Heart right ventricle (tissue), 16 donors: Measurements from ENCODE around the gene EXD3. TPM values are rescaled to one million over a fixed set of nuclear protein-coding genes. Genes with fewer than 3 reads are reported as not detected.

Experiments used
- ATAC-seq, 8 donors: fragments of 200-7000 bp; cut with Tn5 transposase; one replicate each; pipeline ENCODE4 v1.9.1; 2020; ENCODE audit warnings: mild to moderate bottlenecking in 8 of 8, moderate library complexity in 8 of 8, moderate number of reproducible peaks in 1 of 8
- DNase-seq, 2 donors: peaks; one replicate each; pipeline ENCODE4 v3.0.0-alpha.2; 2020
- H3K27ac ChIP-seq, 10 donors: fragments of 200-600 bp; sonication (generic) in 2 of 10; one replicate each; pipeline versions ENCODE4 v1.5.0 to v1.8.0; 2020 to 2022; ENCODE audit warnings: mild to moderate bottlenecking in 3 of 10
- H3K27me3 ChIP-seq, 7 donors: fragments of 200-600 bp; one replicate each; pipeline ENCODE4 v1.8.0; 2021 to 2022; ENCODE audit warnings: mild to moderate bottlenecking in 2 of 7
- H3K36me3 ChIP-seq, 9 donors: fragments of 200-600 bp; sonication (generic) in 1 of 9; one replicate each; pipeline versions ENCODE4 v1.5.0 to v1.8.0; 2020 to 2022; ENCODE audit warnings: mild to moderate bottlenecking in 2 of 9
- H3K4me1 ChIP-seq, 9 donors: fragments of 200-600 bp; sonication (generic) in 1 of 9; one replicate each; pipeline versions ENCODE4 v1.5.0 to v1.8.0; 2020 to 2022; ENCODE audit warnings: mild to moderate bottlenecking in 4 of 9
- H3K4me3 ChIP-seq, 10 donors: fragments of 200-600 bp; sonication (generic) in 2 of 10; one replicate each; pipeline versions ENCODE4 v1.5.0 to v1.8.0; 2020 to 2022; ENCODE audit warnings: mild to moderate bottlenecking in 7 of 10, moderate library complexity in 2 of 10
- H3K9me3 ChIP-seq, 11 donors: fragments of 200-600 bp in 10 of 11; sonication (generic) in 2 of 11; one replicate each; pipeline versions ENCODE4 v1.5.0 to v1.8.0; 2013 to 2022; ENCODE audit warnings: mild to moderate bottlenecking in 2 of 11, control low read depth in 1 of 11, moderate library complexity in 1 of 11
- WGBS, 2 donors: extraction: QIAGEN DNeasy Blood & Tissue Kit; methylation state at CpG; one replicate each; pipeline ENCODE4 v1.1.7; 2013; ENCODE audit warnings: inconsistent platforms in 1 of 2; 5-methylcytosine and 5-hydroxymethylcytosine counted together
- intact Hi-C, 10 donors: fragments of 100-400 bp; cut with DNase I; formaldehyde crosslinking; loops; one replicate each; pipeline versions ENCODE4 v1.11.1 to v1.14.2; 2022
- polyA plus RNA-seq, 2 donors: library from polyadenylated mRNA; stranded (reverse); fragments of 200-250 nt; gene quantifications; one replicate each; pipeline ENCODE4 v1.2.3, GENCODE V29; 2013
- total RNA-seq, 10 donors: library from RNA; stranded (reverse); fragmentation: NEBNext Ultra II Directional in 3 of 10; extraction: Animal tissue kit (Norgen Biotek cat#: 25700) in 3 of 10; gene quantifications; one replicate each; pipeline versions ENCODE4 v1.2.1 to v1.2.4, GENCODE V29; 2021 to 2023
- TF ChIP-seq, protein P1 (sequence below), 9 donors: fragments of 200-600 bp; sonication (generic) in 2 of 9; IDR thresholded peaks; one replicate each; pipeline versions ENCODE4 v1.5.0 to v1.8.0; 2021 to 2022; ENCODE audit warnings: antibody characterized with exemption in 9 of 9, mild to moderate bottlenecking in 5 of 9, moderate library complexity in 1 of 9
- donor health status: Arrhythmogenic right ventricular cardiomyopathy.
- donor health status: ischemic (EF 13 %, LVEDD 7.1; RV severe dilation, severe dysfunction).
- donor health status: healthy with polysubstance abuse.
- donor health status: DM: no; HTN: yes; CAD: no.
- donor health status: DM: no; HTN: no; CAD: no.
- donor health status: ischemic (EF 25% LVEDD 6.9; RV normal size, moderate dysfunction).
- donor health status: ischemic (EF 25% LVEDD 5.7; RV mildly dilated, moderate dysfunction).
- donor health status: healthy.
- donor health status: DM: yes; HTN: yes; CAD: no.
- donor health status: Ischemic cardiomyopathy.
- donor health status: ischemic (EF 35%, LVEDD 5.7; RV mildly dilated, moderate dysfunction).
- donor health status: nonischemic (EF 11% LVEDD 7.7; RV severe dilation, severe dysfunction).
- donor health status: DM: yes; HTN: yes; CAD: no.
- donor health status: PGD.
- donor health status: ischemic (EF 29% LVEDD 5.4; RV normal size, mild dysfunction).
- donor health status: nonischemic (EF 23%, LVEDD 6.1; RV moderate dilation, normal function).

EXD3 gene
- total and polyA plus RNA-seq, 12 donors: 5.8 to 33.0 (median 9.2) TPM

DNA sequence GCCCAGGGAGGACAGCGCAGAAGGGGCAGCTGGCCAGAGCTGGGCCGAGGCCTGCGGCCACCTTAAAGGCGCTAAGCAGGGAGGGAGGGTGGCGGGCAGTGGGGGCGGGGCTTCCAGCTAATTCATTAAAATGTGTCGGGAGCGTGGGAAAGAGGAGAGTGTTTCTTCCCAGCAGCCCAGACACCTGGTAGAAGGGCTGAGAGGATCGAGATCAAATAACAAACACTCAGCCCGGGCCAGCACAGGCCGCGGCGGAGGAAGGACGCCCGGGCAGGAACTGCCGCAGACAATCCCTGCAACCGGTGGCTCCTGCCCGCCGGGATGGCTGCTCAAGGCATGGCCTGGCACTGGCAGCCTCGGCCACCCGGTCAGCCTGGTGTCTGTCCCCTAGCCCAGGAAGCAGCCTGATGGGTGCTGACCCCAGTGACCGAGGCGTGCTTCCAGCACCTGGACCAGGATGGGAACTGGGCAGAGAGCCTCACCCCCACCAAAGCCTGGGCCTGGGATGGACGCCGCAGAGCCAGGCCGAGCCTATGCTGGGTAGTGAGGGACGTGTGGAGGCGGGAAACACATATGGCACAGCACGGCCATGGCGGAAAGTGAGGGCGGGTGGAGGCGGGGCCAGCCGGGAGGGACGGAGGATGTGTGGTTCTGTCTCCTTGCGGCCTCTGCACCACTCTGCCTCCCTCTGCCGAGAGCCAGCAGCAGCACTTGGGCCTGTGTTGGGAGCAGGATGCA, 117.7 kb downstream of the EXD3 start:
- H3K4me3 ChIP-seq: peak overlapping the region in 9 of 10 donors; percentile 6 to 55 (median 44)

DNA sequence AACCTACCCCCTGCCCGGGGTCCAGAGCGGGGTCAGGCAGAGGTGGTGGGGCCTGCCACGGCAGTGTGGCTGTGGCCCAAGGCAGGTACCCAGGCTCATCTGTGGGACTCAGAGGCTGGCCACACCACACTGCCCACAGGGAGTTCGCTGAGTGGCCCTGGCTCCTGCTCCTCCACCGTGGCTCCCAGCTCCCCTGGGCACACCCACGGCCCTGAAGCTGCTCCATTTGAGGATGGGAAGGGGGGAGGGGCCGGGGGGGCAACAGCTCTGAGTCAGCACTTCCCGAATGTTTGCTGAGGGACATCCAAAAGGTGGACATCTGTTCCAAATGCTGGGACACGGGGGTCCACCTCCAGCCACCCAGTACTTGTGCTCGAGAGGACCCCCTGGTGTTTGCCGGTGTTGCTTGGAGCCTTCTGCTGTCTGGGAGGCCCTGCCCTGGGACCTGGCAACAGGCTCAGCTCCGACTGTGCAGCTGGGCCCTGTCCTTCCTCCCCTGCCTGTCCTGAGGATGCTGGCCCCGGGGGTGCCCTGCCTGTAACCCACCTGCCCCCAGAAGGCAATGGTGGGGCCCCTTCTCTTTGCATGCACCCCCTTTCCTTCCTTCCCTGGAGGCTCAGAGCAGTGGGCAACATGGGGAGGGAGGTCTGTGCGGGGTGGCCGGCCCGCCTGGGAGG, 118.4 kb downstream of the EXD3 start:
- Histone ChIP-seq H3K4me1 (peaks cover 15 to 74% (median 64%) of the 10 kb centered on the region in 9 donors), H3K4me3 (peak overlapping the region in 7 of 10 donors; percentile 1 to 55 (median 45)), H3K27me3 (peaks cover 0 to 82% (median 10%) of the 10 kb centered on the region in 7 donors), H3K9me3 (no peaks in the 10 kb centered on the region), H3K36me3 (no peaks in the 10 kb centered on the region), H3K27ac (peak overlapping the region in 9 of 10 donors; percentile 86 to 96 (median 90))
- DNase-seq (peak in 1 of 2 donors; percentile 16), ATAC-seq (no peak)
- TF ChIP-seq, protein P1, sequence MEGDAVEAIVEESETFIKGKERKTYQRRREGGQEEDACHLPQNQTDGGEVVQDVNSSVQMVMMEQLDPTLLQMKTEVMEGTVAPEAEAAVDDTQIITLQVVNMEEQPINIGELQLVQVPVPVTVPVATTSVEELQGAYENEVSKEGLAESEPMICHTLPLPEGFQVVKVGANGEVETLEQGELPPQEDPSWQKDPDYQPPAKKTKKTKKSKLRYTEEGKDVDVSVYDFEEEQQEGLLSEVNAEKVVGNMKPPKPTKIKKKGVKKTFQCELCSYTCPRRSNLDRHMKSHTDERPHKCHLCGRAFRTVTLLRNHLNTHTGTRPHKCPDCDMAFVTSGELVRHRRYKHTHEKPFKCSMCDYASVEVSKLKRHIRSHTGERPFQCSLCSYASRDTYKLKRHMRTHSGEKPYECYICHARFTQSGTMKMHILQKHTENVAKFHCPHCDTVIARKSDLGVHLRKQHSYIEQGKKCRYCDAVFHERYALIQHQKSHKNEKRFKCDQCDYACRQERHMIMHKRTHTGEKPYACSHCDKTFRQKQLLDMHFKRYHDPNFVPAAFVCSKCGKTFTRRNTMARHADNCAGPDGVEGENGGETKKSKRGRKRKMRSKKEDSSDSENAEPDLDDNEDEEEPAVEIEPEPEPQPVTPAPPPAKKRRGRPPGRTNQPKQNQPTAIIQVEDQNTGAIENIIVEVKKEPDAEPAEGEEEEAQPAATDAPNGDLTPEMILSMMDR (IDR thresholded peaks at IDR 0.05): peak in 1 of 9 donors; percentile 9
- intact Hi-C loops: loop anchor here in 3 of 10 donors (5.0 kb wide), 1 partner anchor 103 kb away; no protein-coding TSS in a partner anchor
- 50 to 68% methylated on average over 16 of the region's 16 CpGs for WGBS, 2 donors

More for the DNA sequence above, 117.7 kb downstream of the EXD3 start:
- DNase-seq (peak; percentile 71 to 78), ATAC-seq (peak; percentile 24 to 76 (median 54))
- intact Hi-C loops: no loop called here
- peak overlapping the region; percentile 85 to 96 (median 90) for H3K27ac ChIP-seq
- H3K9me3 ChIP-seq: no peaks in the 10 kb centered on the region
- TF ChIP-seq, protein P1 (IDR thresholded peaks at IDR 0.05): peak in 2 of 9 donors; percentile 37 to 44
- 32 to 52% methylated on average over 35 to 36 of the region's 36 CpGs for WGBS, 2 donors
- peaks cover 15 to 67% (median 62%) of the 10 kb centered on the region in 9 donors for H3K4me1 ChIP-seq
- peaks cover 0 to 75% (median 10%) of the 10 kb centered on the region in 7 donors for H3K27me3 ChIP-seq
- no peaks in the 10 kb centered on the region for H3K36me3 ChIP-seq

DNA sequence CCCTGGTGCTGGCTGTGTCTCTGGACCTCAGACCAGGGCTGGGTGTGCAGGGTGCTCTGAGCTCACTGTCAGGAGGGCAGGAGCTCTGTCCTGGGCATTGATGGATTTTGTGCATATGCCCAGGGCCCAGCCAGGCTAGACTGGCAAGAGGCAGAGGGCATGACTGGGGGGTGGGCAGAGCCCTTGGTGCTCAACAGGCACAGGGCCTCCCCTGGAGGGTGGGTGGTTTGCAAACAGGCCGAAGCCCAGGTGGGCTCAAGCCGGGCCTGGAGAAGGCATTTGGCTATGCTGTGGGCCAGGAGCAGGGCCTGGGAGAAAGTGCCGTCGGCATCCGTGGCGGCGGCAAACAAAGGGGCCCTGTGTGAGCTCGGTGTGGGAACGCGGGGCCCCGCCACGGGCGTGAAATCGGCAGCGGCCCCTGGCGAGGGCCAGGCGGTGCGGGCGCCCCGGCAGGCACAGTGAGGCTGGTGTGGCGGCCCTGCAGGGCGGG, 119.0 kb downstream of the EXD3 start:
- Histone ChIP-seq H3K4me3 (no peak overlapping the region), H3K36me3 (peaks cover 0 to 5% (median 0%) of the 10 kb centered on the region in 9 donors), H3K9me3 (no peaks in the 10 kb centered on the region), H3K27me3 (peaks cover 0 to 88% (median 10%) of the 10 kb centered on the region in 7 donors), H3K4me1 (peaks cover 15 to 76% (median 67%) of the 10 kb centered on the region in 9 donors), H3K27ac (peak overlapping the region in 9 of 10 donors; percentile 86 to 96 (median 90))
- WGBS, 2 donors: 86 to 89% methylated on average over 22 of the region's 22 CpGs
- intact Hi-C loops: loop anchor here in 3 of 10 donors (5.0 kb wide), 1 partner anchor 103 kb away; no protein-coding TSS in a partner anchor
- ATAC-seq (no peak), DNase-seq (peak in 1 of 2 donors; percentile 13)
- TF ChIP-seq, protein P1 (IDR thresholded peaks at IDR 0.05): no peak
